ENCODE results near the gene EML2.

Gene EML2

GRCh38 chr19:45585158-45585577 lies 54.0 kb downstream of the EML2 start:
- DNase-seq = no peak

GRCh38 chr19:45584332-45585157 lies 54.7 kb downstream of the EML2 start, which contains the start of gene OPA3:
OPA3 (minus strand) TSS chr19:45584802; CDS start chr19:45584764, 38 bp downstream.
- DNase-seq = peak; percentile 100

GRCh38 chr19:45581576-45581975 lies 57.6 kb downstream of the EML2 start:
- DNase-seq = no peak

- DNase-seq = no peak
Observed at GRCh38 chr19:45578861-45579260, 60.3 kb downstream of the EML2 start.

- DNase-seq = no peak
Observed at GRCh38 chr19:45577111-45577905, 61.9 kb downstream of the EML2 start.

GRCh38 chr19:45576682-45577081 lies 62.5 kb downstream of the EML2 start:
- no peak for DNase-seq

- no peak for DNase-seq
Observed at GRCh38 chr19:45575216-45575615, 64.0 kb downstream of the EML2 start.

GRCh38 chr19:45574526-45574925 lies 64.7 kb downstream of the EML2 start:
- DNase-seq = no peak

- no peak for DNase-seq
Observed at GRCh38 chr19:45571457-45572220, 67.6 kb downstream of the EML2 start.

GRCh38 chr19:45569619-45570421 lies 69.4 kb downstream of the EML2 start:
- DNase-seq = peak; percentile 63

GRCh38 chr19:45568732-45569131 lies 70.5 kb downstream of the EML2 start:
- DNase-seq = no peak

- no peak for DNase-seq
Observed at GRCh38 chr19:45567609-45568008, 71.6 kb downstream of the EML2 start.

- DNase-seq = no peak
Observed at GRCh38 chr19:45564131-45564780, 74.9 kb downstream of the EML2 start.

GRCh38 chr19:45560686-45561085 lies 78.5 kb downstream of the EML2 start:
- no peak for DNase-seq

- no peak for DNase-seq
Observed at GRCh38 chr19:45560038-45560437, 79.2 kb downstream of the EML2 start.

Data from activated CD8-positive, alpha-beta memory T cell treated with anti-CD3 and anti-CD28 coated beads, Interleukin-2, amount 50 U/mL, for 4 hours (primary cell).